Erythroblast (primary cell): Measurements from ENCODE around the gene PPAN.

Experiments used
- GATA1 ChIP-seq: IDR thresholded peaks from 2 replicates; pipeline ENCODE4 v1.6.1; 2011; ENCODE audit warnings: low read depth, mild to moderate bottlenecking, control low read depth, low read length, moderate library complexity
- POLR2A ChIP-seq: IDR thresholded peaks from 2 replicates; pipeline ENCODE4 v1.6.1; 2011; ENCODE audit warnings: mild to moderate bottlenecking, low read length

DNA sequence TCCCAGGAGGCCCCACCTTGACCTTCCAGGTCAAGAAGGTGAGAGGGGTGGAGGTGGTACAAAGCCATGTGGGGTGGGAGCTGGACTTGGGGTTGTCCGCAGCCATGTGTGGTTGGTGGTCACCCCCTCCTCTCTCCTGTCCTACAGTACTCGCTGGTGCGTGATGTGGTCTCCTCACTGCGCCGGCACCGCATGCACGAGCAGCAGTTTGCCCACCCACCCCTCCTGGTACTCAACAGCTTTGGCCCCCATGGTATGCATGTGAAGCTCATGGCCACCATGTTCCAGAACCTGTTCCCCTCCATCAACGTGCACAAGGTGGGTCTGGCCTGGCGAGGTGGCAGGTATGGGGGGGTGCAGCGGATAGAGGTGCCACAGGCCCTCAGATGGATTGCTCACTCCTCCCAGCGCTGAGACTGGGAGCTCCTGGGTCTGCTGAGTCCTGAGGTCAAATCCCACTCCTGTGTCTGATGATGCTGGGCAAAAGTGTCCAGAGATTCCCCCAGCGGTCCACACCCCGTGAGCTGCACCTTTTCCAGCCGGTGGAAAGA is 1.7 kb downstream of the PPAN start:
- TF ChIP-seq POLR2A (no peak), GATA1 (no peak)
